Measurements from ENCODE around the gene TRMT44.

- TF ChIP-seq CTCF (conservative IDR thresholded peaks at IDR 0.05) (no peak), EZH2 (IDR thresholded peaks at IDR 0.05; ENCODE audit: low read depth) (no peak)
Observed at GRCh38 chr4:8401665-8402064, 38.9 kb upstream of the TRMT44 start.

Measured in PC-9 (cell line).